ENCODE measurements around the gene MINK1.

Gene MINK1

GRCh38 chr17:4870855-4871254 lies 37.7 kb downstream of the MINK1 start:
- TF ChIP-seq POLR2A (IDR thresholded peaks at IDR 0.05; ENCODE audit: extremely low read depth, insufficient read length) = no peak
- TF ChIP-seq CTCF (IDR thresholded peaks at IDR 0.05; ENCODE audit: low read depth, low read length) = no peak
- no peak for TF ChIP-seq MAX (IDR thresholded peaks at IDR 0.05; ENCODE audit: low read depth, low read length)

GRCh38 chr17:4872786-4873185 lies 39.6 kb downstream of the MINK1 start:
- TF ChIP-seq MYC (IDR thresholded peaks at IDR 0.05; ENCODE audit: low read depth, low read length) = no peak
- no peak for TF ChIP-seq CTCF (IDR thresholded peaks at IDR 0.05; ENCODE audit: low read depth, low read length)
- TF ChIP-seq POLR2A (IDR thresholded peaks at IDR 0.05; ENCODE audit: extremely low read depth, insufficient read length) = no peak
- no peak for TF ChIP-seq MAX (IDR thresholded peaks at IDR 0.05; ENCODE audit: low read depth, low read length)
- DNase-seq (ENCODE audit: low read depth) = no peak
- no peak overlapping the region for H3K4me3 ChIP-seq (ENCODE audit: low read depth, low read length)

More at GRCh38 chr17:4870855-4871254, 37.7 kb downstream of the MINK1 start:
- no peak overlapping the region for H3K4me3 ChIP-seq (ENCODE audit: low read depth, low read length)
- no peak for DNase-seq (ENCODE audit: low read depth)

GRCh38 chr17:4877089-4877488 lies 43.9 kb downstream of the MINK1 start:
- H3K4me3 ChIP-seq (ENCODE audit: low read depth, low read length) = no peak overlapping the region
- no peak for DNase-seq (ENCODE audit: low read depth)
- TF ChIP-seq POLR2A (IDR thresholded peaks at IDR 0.05; ENCODE audit: extremely low read depth, insufficient read length) (no peak), MAX (IDR thresholded peaks at IDR 0.05; ENCODE audit: low read depth, low read length) (no peak), MYC (IDR thresholded peaks at IDR 0.05; ENCODE audit: low read depth, low read length) (no peak), CTCF (IDR thresholded peaks at IDR 0.05; ENCODE audit: low read depth, low read length) (no peak)

GRCh38 chr17:4879601-4880000 lies 46.5 kb downstream of the MINK1 start:
- no peak for TF ChIP-seq POLR2A (IDR thresholded peaks at IDR 0.05; ENCODE audit: extremely low read depth, insufficient read length)
- no peak for TF ChIP-seq MYC (IDR thresholded peaks at IDR 0.05; ENCODE audit: low read depth, low read length)
- TF ChIP-seq MAX (IDR thresholded peaks at IDR 0.05; ENCODE audit: low read depth, low read length) = no peak
- TF ChIP-seq CTCF (IDR thresholded peaks at IDR 0.05; ENCODE audit: low read depth, low read length) = no peak
- no peak overlapping the region for H3K4me3 ChIP-seq (ENCODE audit: low read depth, low read length)
- no peak for DNase-seq (ENCODE audit: low read depth)

GRCh38 chr17:4880857-4881256 lies 47.7 kb downstream of the MINK1 start:
- DNase-seq (ENCODE audit: low read depth) = no peak

More at GRCh38 chr17:4880857-4881256, 47.7 kb downstream of the MINK1 start:
- TF ChIP-seq POLR2A (IDR thresholded peaks at IDR 0.05; ENCODE audit: extremely low read depth, insufficient read length) (no peak), CTCF (IDR thresholded peaks at IDR 0.05; ENCODE audit: low read depth, low read length) (no peak), MYC (IDR thresholded peaks at IDR 0.05; ENCODE audit: low read depth, low read length) (no peak), MAX (IDR thresholded peaks at IDR 0.05; ENCODE audit: low read depth, low read length) (no peak)
- no peak overlapping the region for H3K4me3 ChIP-seq (ENCODE audit: low read depth, low read length)

Measured in NB4 (cell line).